GM12874 (cell line): Measurements from ENCODE around the gene CLIC5.

Experiments used
- CTCF ChIP-seq: IDR thresholded peaks from 2 replicates; pipeline ENCODE4 v1.5.1; 2011; ENCODE audit warnings: low read depth, mild to moderate bottlenecking, control low read depth, low read length, moderate library complexity; ENCODE audit not compliant: insufficient read depth

Gene CLIC5

DNA sequence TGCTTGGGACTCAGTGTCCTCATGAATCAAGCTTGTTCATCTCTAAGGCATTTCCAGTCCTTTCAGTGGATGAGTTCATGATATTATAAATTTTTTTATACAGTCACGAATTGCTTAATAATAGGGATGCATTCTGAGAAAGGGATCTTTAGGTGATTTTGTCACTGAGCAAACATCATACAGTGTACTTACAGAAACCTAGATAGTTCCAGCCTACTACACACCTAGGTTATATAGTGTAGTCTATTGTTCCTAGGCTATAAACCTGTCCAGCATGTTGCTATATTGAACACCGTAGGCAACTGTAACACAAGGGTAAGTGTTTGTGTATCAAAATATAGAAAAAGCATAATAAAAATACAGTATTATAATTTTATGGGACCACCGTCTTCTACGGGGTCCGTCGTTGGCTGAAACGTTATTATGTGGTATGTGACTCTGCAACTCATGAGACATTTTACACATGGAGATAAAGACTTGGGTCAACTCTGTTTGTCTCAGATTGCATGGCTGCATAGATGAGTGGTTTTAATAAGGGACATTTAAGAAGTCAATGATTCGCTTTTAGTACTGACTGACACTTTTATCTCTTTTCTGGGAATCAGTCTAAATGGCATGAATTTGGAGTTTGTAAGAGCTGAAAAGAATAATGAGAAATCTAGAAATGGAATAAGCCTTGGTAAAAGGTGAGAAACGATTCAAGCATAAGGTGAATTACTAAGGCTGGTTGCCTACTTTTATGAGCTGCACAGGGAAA lies 33.2 kb downstream of the CLIC5 start:
- no peak for TF ChIP-seq CTCF

- TF ChIP-seq CTCF: no peak
These were observed 34.6 kb downstream of the CLIC5 start for GRCh38 chr6:45981046-45981445.

- TF ChIP-seq CTCF: no peak
These were observed 36.3 kb downstream of the CLIC5 start for GRCh38 chr6:45979311-45979710.

GRCh38 chr6:45974596-45974995 lies 41.1 kb downstream of the CLIC5 start:
- TF ChIP-seq CTCF: no peak

DNA sequence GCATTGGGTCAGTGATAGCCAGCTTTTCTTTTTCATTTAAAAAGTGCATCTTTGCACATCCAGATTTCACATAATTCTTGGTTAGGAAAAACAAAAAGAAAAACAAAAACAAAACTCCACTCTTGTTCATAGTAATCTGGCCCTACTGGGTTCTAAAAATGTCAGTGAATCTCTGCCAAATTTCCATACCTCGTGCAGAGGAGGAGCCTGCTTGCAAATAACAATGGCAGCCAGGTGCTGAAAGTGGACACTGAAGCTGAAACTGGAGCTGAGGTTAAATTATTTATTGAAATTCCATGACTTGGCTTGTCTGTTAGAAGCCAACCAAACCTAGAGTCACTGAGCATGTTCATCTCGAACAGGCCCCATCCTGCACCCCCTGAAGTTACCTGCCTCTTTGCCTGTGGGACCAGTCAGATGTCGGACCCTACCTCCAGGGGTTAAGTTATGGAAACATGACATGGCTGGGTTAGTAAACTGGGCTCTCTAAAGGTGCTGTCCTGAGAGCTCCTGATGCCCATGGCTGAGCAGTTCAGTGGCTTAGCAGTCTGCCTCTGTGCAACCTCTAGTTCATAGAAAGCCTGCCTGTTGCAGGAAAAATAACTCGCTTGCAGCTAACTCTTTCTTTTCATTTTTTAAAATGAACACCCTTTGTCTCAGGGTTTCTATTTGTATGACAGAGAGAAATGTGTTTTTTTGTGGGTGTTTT lies 42.7 kb downstream of the CLIC5 start:
- no peak for TF ChIP-seq CTCF

- no peak for TF ChIP-seq CTCF
These were observed 44.4 kb downstream of the CLIC5 start for GRCh38 chr6:45971287-45971686.

- TF ChIP-seq CTCF: no peak
These were observed 45.3 kb downstream of the CLIC5 start for GRCh38 chr6:45970326-45970725.
